GM12872 (cell line): ENCODE data around the gene WDR31.

Experiments used
- TF ChIP-seq, protein P1 (sequence below): IDR thresholded peaks from 3 replicates; pipeline ENCODE4 v1.5.1; 2011; ENCODE audit warnings: low read depth, mild to moderate bottlenecking, low read length, moderate library complexity; ENCODE audit not compliant: insufficient read depth

WDR31 gene

DNA sequence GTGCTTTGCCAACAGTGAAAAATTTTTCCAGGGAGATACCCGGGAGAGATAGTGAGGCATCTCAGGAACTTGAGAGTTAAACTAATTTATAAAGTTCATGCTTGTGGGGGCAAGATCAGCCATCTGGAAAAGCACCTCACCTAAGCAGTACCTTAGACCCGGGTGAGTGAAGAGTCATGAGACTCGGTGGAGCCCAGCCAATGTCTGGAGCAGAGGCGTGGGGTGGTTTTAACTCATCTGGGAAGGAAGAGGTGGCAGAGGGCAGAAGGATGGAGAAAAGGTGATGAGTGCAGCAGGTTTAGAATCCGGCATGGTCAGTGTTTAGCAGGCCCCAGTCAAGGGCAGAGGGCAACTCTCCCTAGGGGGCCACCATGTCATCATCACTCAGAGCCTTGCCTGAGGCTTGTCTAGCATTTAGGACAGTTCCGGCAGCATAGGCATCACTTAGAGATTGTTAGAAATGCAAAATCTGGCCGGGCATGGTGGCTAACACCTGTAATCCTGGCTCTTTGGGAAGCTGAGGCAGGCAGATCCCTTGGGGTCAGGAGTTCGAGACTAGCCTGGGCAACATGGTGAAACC, 32.6 kb downstream of the WDR31 start:
- TF ChIP-seq, protein P1, sequence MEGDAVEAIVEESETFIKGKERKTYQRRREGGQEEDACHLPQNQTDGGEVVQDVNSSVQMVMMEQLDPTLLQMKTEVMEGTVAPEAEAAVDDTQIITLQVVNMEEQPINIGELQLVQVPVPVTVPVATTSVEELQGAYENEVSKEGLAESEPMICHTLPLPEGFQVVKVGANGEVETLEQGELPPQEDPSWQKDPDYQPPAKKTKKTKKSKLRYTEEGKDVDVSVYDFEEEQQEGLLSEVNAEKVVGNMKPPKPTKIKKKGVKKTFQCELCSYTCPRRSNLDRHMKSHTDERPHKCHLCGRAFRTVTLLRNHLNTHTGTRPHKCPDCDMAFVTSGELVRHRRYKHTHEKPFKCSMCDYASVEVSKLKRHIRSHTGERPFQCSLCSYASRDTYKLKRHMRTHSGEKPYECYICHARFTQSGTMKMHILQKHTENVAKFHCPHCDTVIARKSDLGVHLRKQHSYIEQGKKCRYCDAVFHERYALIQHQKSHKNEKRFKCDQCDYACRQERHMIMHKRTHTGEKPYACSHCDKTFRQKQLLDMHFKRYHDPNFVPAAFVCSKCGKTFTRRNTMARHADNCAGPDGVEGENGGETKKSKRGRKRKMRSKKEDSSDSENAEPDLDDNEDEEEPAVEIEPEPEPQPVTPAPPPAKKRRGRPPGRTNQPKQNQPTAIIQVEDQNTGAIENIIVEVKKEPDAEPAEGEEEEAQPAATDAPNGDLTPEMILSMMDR, result no peak

- TF ChIP-seq, protein P1, result no peak
Observed at GRCh38 chr9:113306566-113306965, 33.5 kb downstream of the WDR31 start.

GRCh38 chr9:113302792-113303418, 37.2 kb downstream of the WDR31 start, which contains the start of gene RNF183:
Gene RNF183, minus strand, starts transcription at chr9:113303376. Its CDS starts 5,192 bp downstream, at chr9:113298184.
- TF ChIP-seq, protein P1, result no peak

- TF ChIP-seq, protein P1, result no peak
Observed at GRCh38 chr9:113301548-113301947, 38.5 kb downstream of the WDR31 start.

DNA sequence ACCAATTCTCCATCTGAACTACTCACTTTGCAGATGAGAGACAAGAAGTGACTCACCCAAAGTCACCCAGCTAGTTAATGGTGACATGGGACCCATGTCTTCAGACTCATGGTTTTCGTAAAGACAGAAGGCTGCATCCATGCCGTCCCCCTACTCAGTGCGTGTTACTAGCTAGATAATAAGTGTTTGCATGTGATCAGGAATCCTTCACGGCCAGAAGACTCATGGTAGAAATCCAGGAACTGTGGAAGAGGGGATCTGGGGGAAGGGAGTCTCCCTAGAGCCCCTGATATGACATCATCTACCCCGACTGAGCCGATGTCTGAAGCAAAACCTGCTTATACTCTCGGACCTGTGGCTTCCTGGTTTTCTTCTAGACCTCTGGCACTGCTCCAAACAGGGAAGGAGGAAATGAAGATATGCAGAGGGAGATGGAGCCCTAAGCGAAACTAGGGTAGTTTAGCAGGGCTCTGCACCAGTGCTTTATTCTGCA, 40.2 kb downstream of the WDR31 start:
- TF ChIP-seq, protein P1, result no peak

DNA sequence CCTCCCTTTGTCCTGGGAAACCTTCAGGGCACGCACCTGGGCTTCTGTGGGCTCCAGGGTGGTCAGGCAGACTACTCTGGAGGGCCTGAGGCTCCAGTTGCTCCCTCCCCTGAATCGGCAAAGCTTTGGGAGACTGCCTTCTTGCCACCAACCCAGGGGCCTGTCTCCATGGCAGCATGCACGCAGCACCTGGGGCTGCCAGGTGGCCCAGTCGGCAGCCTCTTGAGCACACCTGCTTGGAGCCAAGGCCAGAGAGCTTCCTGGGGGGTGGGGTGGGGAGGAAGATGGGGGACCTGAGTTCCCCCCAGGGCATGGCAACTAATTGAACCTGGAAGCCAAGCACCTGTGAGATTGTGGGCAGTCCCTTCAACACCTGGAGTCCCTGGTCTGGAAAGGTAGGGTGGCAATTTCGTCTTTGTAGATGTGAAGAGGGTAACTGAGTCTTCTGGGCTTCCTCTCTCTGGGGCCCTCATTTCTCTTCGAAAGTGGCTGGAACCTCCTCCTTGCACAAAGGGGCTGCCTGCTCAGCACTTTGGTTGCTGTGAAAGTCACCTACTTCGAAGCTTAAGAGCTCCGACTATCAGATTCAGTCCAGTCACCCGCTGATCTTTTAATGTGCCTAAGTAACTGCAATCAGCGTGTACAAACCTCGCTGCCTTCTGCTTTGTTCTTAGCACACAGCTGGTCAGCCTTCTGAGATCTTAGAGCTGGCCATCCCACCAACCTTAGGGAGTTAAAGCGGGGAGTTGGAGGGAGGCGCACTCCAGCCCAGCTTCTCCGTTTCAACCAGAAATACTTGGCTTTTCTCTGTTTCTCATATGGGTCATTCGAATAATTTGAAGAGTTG, 40.9 kb downstream of the WDR31 start:
- TF ChIP-seq, protein P1, result no peak

DNA sequence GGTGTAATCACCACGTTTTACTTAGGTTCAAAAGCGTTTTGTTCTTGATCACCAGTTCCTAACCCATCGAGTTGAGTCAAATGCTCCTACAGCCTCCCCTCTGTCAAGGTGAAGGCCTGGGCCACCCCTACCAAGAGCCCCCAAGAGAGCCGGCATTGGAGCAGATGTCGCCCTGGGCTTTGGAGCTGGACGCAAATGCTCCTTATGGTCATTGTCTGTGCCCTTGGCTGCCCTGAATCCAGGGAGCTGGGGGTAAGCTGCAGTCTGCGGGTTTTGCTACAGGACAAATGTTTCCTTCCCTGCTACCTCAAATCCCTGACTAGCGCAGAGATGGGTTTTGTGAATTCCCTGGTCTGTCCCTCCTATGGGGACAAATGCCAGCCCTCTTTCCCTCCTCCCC, 41.8 kb downstream of the WDR31 start:
- TF ChIP-seq, protein P1, result no peak
